ENCODE data around the gene TTC34. TPM values are rescaled to one million over a fixed set of nuclear protein-coding genes. Genes with fewer than 3 reads are reported as not detected.

TTC34 gene
- total and polyA plus RNA-seq, 2 of the 4 experiments (the other 2 are of a cell fraction) = under 0.01 to 0.09 TPM

DNA sequence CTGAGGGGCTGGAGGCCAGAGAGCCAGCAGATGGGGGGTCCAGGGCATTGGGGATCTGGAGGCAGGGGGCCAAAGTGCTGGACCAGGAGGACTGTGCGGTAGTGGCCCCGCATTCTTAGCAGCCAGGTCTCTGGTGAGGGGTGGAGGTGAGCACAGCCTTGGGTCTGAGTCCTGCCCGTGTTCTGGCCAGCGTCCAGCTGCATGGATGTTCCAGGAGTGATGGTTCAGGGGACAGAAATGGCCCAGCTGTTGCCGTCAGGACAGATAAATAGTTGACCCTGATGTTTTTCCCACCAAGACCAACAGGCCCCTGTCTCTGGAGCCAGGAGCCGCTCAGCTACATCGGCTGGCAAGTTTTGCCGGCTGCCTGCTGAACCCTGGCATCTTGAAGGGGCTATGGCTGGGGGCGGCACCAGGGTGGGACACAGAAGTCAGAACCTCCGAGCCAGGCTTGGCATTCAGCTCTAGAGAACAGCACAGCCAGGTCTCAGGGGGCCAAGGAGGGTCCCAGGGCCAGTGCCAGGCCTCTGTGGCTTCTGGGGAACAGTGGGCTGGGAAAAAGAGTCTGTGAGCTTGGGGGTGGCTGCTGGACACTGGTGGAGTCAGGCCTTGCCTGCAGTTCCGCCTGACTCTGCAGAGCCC is 19.4 kb upstream of the TTC34 start:
- no peak overlapping the region for H4K5ac ChIP-seq (ENCODE audit: low read depth, low read length)
- no peak overlapping the region for H3K56ac ChIP-seq (ENCODE audit: extremely low read depth, insufficient read depth, low read length)
- H2AK9ac ChIP-seq (replicated peaks; ENCODE audit: low read depth, low read length, poor library complexity) = no peak overlapping the region
- H4K20me1 ChIP-seq (ENCODE audit: insufficient read depth, low read length) = no peaks in the 10 kb centered on the region
- ChIA-PET POLR2A (ENCODE audit: unreplicated experiment) (no interaction called here), CTCF (no interaction called here)
- no peak for TF ChIP-seq MAZ (IDR thresholded peaks at IDR 0.05; ENCODE audit: borderline replicate concordance, low read depth, low read length)
- no peak for TF ChIP-seq RFX5 (IDR thresholded peaks at IDR 0.05; ENCODE audit: low read depth, low read length)
- no peak for TF ChIP-seq RCOR1 (IDR thresholded peaks at IDR 0.05; ENCODE audit: insufficient replicate concordance, low read length)
- no peak for TF ChIP-seq FOS (IDR thresholded peaks at IDR 0.05; ENCODE audit: low read depth, low read length)
- no peak for TF ChIP-seq NFE2L2 (IDR thresholded peaks at IDR 0.05; ENCODE audit: low read depth, low read length)
- TF ChIP-seq CHD1 (IDR thresholded peaks at IDR 0.05; ENCODE audit: low read depth, low read length) = no peak
- TF ChIP-seq MXI1 (IDR thresholded peaks at IDR 0.05; ENCODE audit: borderline replicate concordance, low read depth, low read length) = no peak
- no peak for TF ChIP-seq POLR2A (IDR thresholded peaks at IDR 0.05; ENCODE audit: low read depth, low read length)
- TF ChIP-seq SMC3 (IDR thresholded peaks at IDR 0.05; ENCODE audit: low read depth, low read length) = no peak
- TF ChIP-seq MAFK (IDR thresholded peaks at IDR 0.05; ENCODE audit: low read depth, low read length) = no peak
- TF ChIP-seq CTCF (conservative IDR thresholded peaks at IDR 0.05; ENCODE audit: low read depth, low read length) = no peak
- TF ChIP-seq CEBPB (IDR thresholded peaks at IDR 0.05; ENCODE audit: low read depth, low read length) = no peak
- no peak for TF ChIP-seq BHLHE40 (IDR thresholded peaks at IDR 0.05; ENCODE audit: low read depth, low read length)
- no peak for TF ChIP-seq RAD21 (IDR thresholded peaks at IDR 0.05; ENCODE audit: low read length)
- TF ChIP-seq ELK1 (IDR thresholded peaks at IDR 0.05; ENCODE audit: borderline replicate concordance, low read depth, low read length) = no peak
- no peak for TF ChIP-seq USF2 (IDR thresholded peaks at IDR 0.05; ENCODE audit: low read depth, low read length)
- H3K4ac ChIP-seq (ENCODE audit: low read depth, low read length) = no peak overlapping the region
- no peak overlapping the region for H3K27ac ChIP-seq (ENCODE audit: insufficient read depth, low read length)
- H3K4me3 ChIP-seq (ENCODE audit: insufficient read depth, low read depth, low read length) = no peak overlapping the region
- no peak overlapping the region for H4K91ac ChIP-seq (ENCODE audit: insufficient read depth, low read depth, low read length)
- H3K27me3 ChIP-seq (ENCODE audit: control insufficient read depth, insufficient read depth, low read length) = no peaks in the 10 kb centered on the region
- H3K4me2 ChIP-seq (ENCODE audit: low read depth, low read length) = no peak overlapping the region
- no peak overlapping the region for H2BK20ac ChIP-seq (ENCODE audit: low read depth, low read length)
- H2AK5ac ChIP-seq (ENCODE audit: low read depth, low read length) = no peak overlapping the region
- in situ Hi-C loops (cut with MboI; ENCODE audit: low sequenced_read_pairs) (no loop called here), intact Hi-C loops (cut with micrococcal nuclease) (no loop called here), dilution Hi-C loops (cut with HindIII; ENCODE audit: low sequenced_read_pairs, unreplicated experiment) (no loop called here)
- H2AFZ ChIP-seq (replicated peaks; ENCODE audit: low read length, poor library complexity) = no peak overlapping the region
- DNase-seq (no peak), ATAC-seq (ENCODE audit: low read depth) (no peak)
- H2BK5ac ChIP-seq (ENCODE audit: low read depth, low read length, poor library complexity, severe bottlenecking) = no peak overlapping the region
- no peaks in the 10 kb centered on the region for H3K36me3 ChIP-seq (ENCODE audit: control insufficient read depth, insufficient read depth, low read length)
- no peak overlapping the region for H4K8ac ChIP-seq (ENCODE audit: low read depth in 2 of 2, low read length in 2 of 2)
- no peaks in the 10 kb centered on the region for H3K9me1 ChIP-seq (ENCODE audit: insufficient read depth, low read length)
- H3K14ac ChIP-seq (replicated peaks; ENCODE audit: low read depth, low read length) = no peak overlapping the region
- no peak overlapping the region for H3K9ac ChIP-seq (ENCODE audit: low read depth, low read length)
- no peaks in the 10 kb centered on the region for H3K79me1 ChIP-seq (ENCODE audit: low read depth in 1 of 2, low read length in 2 of 2)
- no peak overlapping the region for H2BK15ac ChIP-seq (ENCODE audit: low read depth, low read length)
- H2BK120ac ChIP-seq (ENCODE audit: low read depth, low read length) = no peak overlapping the region
- BruUV-seq (replicated peaks) = no TSS peak
- no peak overlapping the region for H3K18ac ChIP-seq (ENCODE audit: low read depth, low read length)
- WGBS, 2 experiments (ENCODE audit: extremely low coverage in 2 of 2, insufficient read length in 1 of 2) = 48% methylated on average over 4 of the region's 11 CpGs; no CpG with 5 or more reads in 1 of the 2 experiments
- H3K9me3 ChIP-seq (ENCODE audit: control insufficient read depth, insufficient read depth, low read length) = peaks cover 62% of the 10 kb centered on the region
- no peaks in the 10 kb centered on the region for H3K4me1 ChIP-seq (ENCODE audit: control insufficient read depth, insufficient read depth, low read length)
- H3K23ac ChIP-seq (ENCODE audit: low read depth, low read length) = no peak overlapping the region
